ENCODE results near the gene TSHR. TPM values are rescaled to one million over a fixed set of nuclear protein-coding genes. Genes with fewer than 3 reads are reported as not detected.
A peak's percentile ranks its signal among the peaks of the same experiment; 100 is the strongest.

TSHR gene
- total RNA-seq, 2 experiments from 2014 or later, result not detected

- H3K9me3 Mint-ChIP-seq, result no peaks in the 10 kb centered on the region
- H3K27me3 Mint-ChIP-seq (ENCODE audit: low read depth), result no peaks in the 10 kb centered on the region
- no peaks in the 10 kb centered on the region for H3K36me3 Mint-ChIP-seq (ENCODE audit: low read depth)
- no peak overlapping the region for H3K27ac Mint-ChIP-seq
- no peak overlapping the region for H3K4me3 Mint-ChIP-seq
- intact Hi-C loops (cut with micrococcal nuclease), result loop anchor here (5.0 kb wide), 1 partner anchor 586 kb away; no protein-coding TSS in a partner anchor
- DNase-seq, result no peak
- CTCF ChIA-PET, result interaction anchor here (0.6 to 4.0 kb wide), 4 partner anchors 13 to 298 kb away, joined by 3 to 28 read pairs (median 6); no protein-coding TSS in a partner anchor
- peaks cover 12% of the 10 kb centered on the region for H3K4me1 Mint-ChIP-seq (ENCODE audit: low read depth)
These were observed 217.5 kb downstream of the TSHR start for GRCh38 chr14:81172881-81173280.

GRCh38 chr14:81176241-81176640 lies 220.8 kb downstream of the TSHR start:
- H3K27me3 Mint-ChIP-seq (ENCODE audit: low read depth), result no peaks in the 10 kb centered on the region
- H3K36me3 Mint-ChIP-seq (ENCODE audit: low read depth), result peaks cover 9% of the 10 kb centered on the region
- H3K27ac Mint-ChIP-seq, result no peak overlapping the region
- no peaks in the 10 kb centered on the region for H3K9me3 Mint-ChIP-seq
- H3K4me3 Mint-ChIP-seq, result no peak overlapping the region
- H3K4me1 Mint-ChIP-seq (ENCODE audit: low read depth), result peaks cover 3% of the 10 kb centered on the region
- CTCF ChIA-PET, result interaction anchor here (1.0 kb wide), 1 partner anchor 180 kb away, joined by 4 read pairs; no protein-coding TSS in a partner anchor
- DNase-seq, result no peak
- intact Hi-C loops (cut with micrococcal nuclease), result no loop called here

GRCh38 chr14:81177225-81177624 lies 221.8 kb downstream of the TSHR start:
- Mint-ChIP-seq H3K4me3 (no peak overlapping the region), H3K4me1 (ENCODE audit: low read depth) (peaks cover 4% of the 10 kb centered on the region), H3K9me3 (no peaks in the 10 kb centered on the region), H3K27me3 (ENCODE audit: low read depth) (no peaks in the 10 kb centered on the region), H3K27ac (no peak overlapping the region), H3K36me3 (ENCODE audit: low read depth) (peaks cover 16% of the 10 kb centered on the region)
- CTCF ChIA-PET, result interaction anchor here (1.0 kb wide), 1 partner anchor 181 kb away, joined by 4 read pairs; no protein-coding TSS in a partner anchor
- intact Hi-C loops (cut with micrococcal nuclease), result no loop called here
- DNase-seq, result no peak

GRCh38 chr14:81178063-81178462 lies 222.6 kb downstream of the TSHR start:
- H3K36me3 Mint-ChIP-seq (ENCODE audit: low read depth), result peaks cover 21% of the 10 kb centered on the region
- DNase-seq, result no peak
- H3K9me3 Mint-ChIP-seq, result no peaks in the 10 kb centered on the region
- intact Hi-C loops (cut with micrococcal nuclease), result no loop called here
- CTCF ChIA-PET, result interaction anchor here (1.7 kb wide), 1 partner anchor 13 kb away, joined by 5 read pairs; no protein-coding TSS in a partner anchor
- H3K27me3 Mint-ChIP-seq (ENCODE audit: low read depth), result no peaks in the 10 kb centered on the region
- no peak overlapping the region for H3K27ac Mint-ChIP-seq
- H3K4me3 Mint-ChIP-seq, result no peak overlapping the region
- H3K4me1 Mint-ChIP-seq (ENCODE audit: low read depth), result peaks cover 9% of the 10 kb centered on the region

GRCh38 chr14:81179631-81180030 lies 224.2 kb downstream of the TSHR start:
- Mint-ChIP-seq H3K27ac (no peak overlapping the region), H3K9me3 (no peaks in the 10 kb centered on the region), H3K4me3 (no peak overlapping the region), H3K27me3 (ENCODE audit: low read depth) (no peaks in the 10 kb centered on the region), H3K4me1 (ENCODE audit: low read depth) (peaks cover 11% of the 10 kb centered on the region), H3K36me3 (ENCODE audit: low read depth) (peaks cover 31% of the 10 kb centered on the region)
- CTCF ChIA-PET, result interaction anchor here (0.7 to 1.7 kb wide), 4 partner anchors 8 to 14 kb away, joined by 3 to 5 read pairs (median 4); no protein-coding TSS in a partner anchor
- no peak for DNase-seq
- intact Hi-C loops (cut with micrococcal nuclease), result no loop called here

GRCh38 chr14:81187832-81188522 lies 232.6 kb downstream of the TSHR start:
- intact Hi-C loops (cut with micrococcal nuclease), result no loop called here
- Mint-ChIP-seq H3K4me1 (ENCODE audit: low read depth) (peaks cover 39% of the 10 kb centered on the region), H3K27ac (no peak overlapping the region), H3K27me3 (ENCODE audit: low read depth) (no peaks in the 10 kb centered on the region), H3K36me3 (ENCODE audit: low read depth) (peaks cover 36% of the 10 kb centered on the region), H3K9me3 (no peaks in the 10 kb centered on the region), H3K4me3 (no peak overlapping the region)
- CTCF ChIA-PET, result interaction anchor here (1.1 to 1.3 kb wide), 2 partner anchors 31 to 33 kb away, joined by 3 to 6 read pairs; partner anchors contain the start of gene GTF2A1
- no peak for DNase-seq

GRCh38 chr14:81192594-81192993 lies 237.2 kb downstream of the TSHR start:
- Mint-ChIP-seq H3K9me3 (no peaks in the 10 kb centered on the region), H3K4me3 (peak overlapping the region; percentile 59), H3K27me3 (ENCODE audit: low read depth) (no peaks in the 10 kb centered on the region), H3K4me1 (ENCODE audit: low read depth) (peaks cover 51% of the 10 kb centered on the region), H3K27ac (peak overlapping the region; percentile 87), H3K36me3 (ENCODE audit: low read depth) (peaks cover 47% of the 10 kb centered on the region)
- intact Hi-C loops (cut with micrococcal nuclease), result loop anchor here (1.0 kb wide), 3 partner anchors 8 to 27 kb away; no protein-coding TSS in a partner anchor
- CTCF ChIA-PET, result interaction anchor here (0.9 to 1.0 kb wide), 2 partner anchors 230 to 261 kb away, joined by 3 to 4 read pairs; no protein-coding TSS in a partner anchor
- DNase-seq, result peak; percentile 54

- H3K36me3 Mint-ChIP-seq (ENCODE audit: low read depth), result peaks cover 42% of the 10 kb centered on the region
- peaks cover 42% of the 10 kb centered on the region for H3K4me1 Mint-ChIP-seq (ENCODE audit: low read depth)
- H3K27me3 Mint-ChIP-seq (ENCODE audit: low read depth), result no peaks in the 10 kb centered on the region
- no peak overlapping the region for H3K4me3 Mint-ChIP-seq
- CTCF ChIA-PET, result interaction anchor here (0.8 to 1.5 kb wide), 4 partner anchors 9 to 25 kb away, joined by 3 to 5 read pairs (median 3); no protein-coding TSS in a partner anchor
- peak; percentile 63 for DNase-seq
- intact Hi-C loops (cut with micrococcal nuclease), result no loop called here
- H3K27ac Mint-ChIP-seq, result peak overlapping the region; percentile 20
- no peaks in the 10 kb centered on the region for H3K9me3 Mint-ChIP-seq
These were observed 238.7 kb downstream of the TSHR start for GRCh38 chr14:81193924-81194633.

Other genes with a start within 250 kb of the TSHR start
- gene CEP128, start 13.9 kb upstream of the TSHR start, total RNA-seq, result 10 to 100 TPM; 16.4 to 17.1 TPM